GM06990 (cell line): ENCODE results near the gene CCDC178.

ENCODE experiments used
- DNase-seq: peaks from one replicate; pipeline ENCODE4 v3.0.0-alpha.2; 2011; ENCODE audit not compliant: insufficient read length; ENCODE audit errors: extremely low read depth
- H3K27me3 ChIP-seq: replicated peaks from 2 replicates; pipeline ENCODE4 v1.6.0; 2011; ENCODE audit warnings: low read length; ENCODE audit not compliant: control insufficient read depth, insufficient read depth
- H3K36me3 ChIP-seq: 2 replicates; pipeline ENCODE4 v1.5.1; 2011; ENCODE audit warnings: low read length; ENCODE audit not compliant: control insufficient read depth, insufficient read depth
- H3K4me3 ChIP-seq: replicated peaks from 2 replicates; pipeline ENCODE4 v1.5.1; 2011; ENCODE audit warnings: low read depth, mild to moderate bottlenecking, control low read depth, low read length
- TF ChIP-seq, protein P1 (sequence below): IDR thresholded peaks from 2 replicates; pipeline ENCODE4 v1.5.1; 2011; ENCODE audit warnings: low read length, control low read depth, mild to moderate bottlenecking, inconsistent platforms; ENCODE audit not compliant: insufficient read depth, poor library complexity, severe bottlenecking

Gene CCDC178

DNA sequence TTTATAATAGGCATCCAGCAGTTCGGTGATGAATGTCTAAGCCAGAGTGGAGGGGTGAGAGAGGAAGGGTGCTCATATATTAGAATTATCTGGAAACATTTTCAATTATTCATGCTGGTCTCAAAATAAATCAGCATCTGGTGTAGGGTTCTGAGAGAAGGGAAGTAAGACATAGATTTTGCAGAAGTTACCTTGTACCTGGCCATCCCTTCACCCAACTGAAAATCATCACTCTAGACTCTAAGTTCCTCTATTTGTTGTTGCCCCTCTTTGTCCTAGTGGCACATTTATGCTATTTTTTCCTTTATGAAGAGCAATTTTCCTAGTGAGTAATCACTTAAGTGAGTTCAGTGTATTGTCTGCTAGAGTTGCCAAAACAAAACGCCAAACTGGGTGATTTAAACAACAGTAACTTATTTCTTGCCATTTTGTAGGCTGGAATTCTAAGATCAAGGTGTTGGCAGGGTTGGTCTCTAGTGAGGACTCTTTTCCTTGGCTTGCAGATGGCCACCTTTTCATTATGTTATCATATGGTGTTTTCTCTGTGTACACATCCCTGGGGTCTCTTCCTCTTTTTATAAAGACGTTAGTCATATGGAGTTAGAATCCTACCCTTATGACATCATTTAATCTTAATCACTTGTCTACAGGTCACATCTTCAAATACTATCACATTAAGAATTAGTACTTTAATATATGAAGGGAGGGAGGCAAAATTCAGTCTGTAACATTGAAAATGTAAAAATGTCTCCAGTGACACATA lies 537.8 kb downstream of the CCDC178 start:
- Histone ChIP-seq H3K27me3 (no peaks in the 10 kb centered on the region; the same call in 1 of the 2 replicates), H3K36me3 (no peaks in the 10 kb centered on the region), H3K4me3 (no peak overlapping the region)
- no peak for DNase-seq
- TF ChIP-seq, protein P1, sequence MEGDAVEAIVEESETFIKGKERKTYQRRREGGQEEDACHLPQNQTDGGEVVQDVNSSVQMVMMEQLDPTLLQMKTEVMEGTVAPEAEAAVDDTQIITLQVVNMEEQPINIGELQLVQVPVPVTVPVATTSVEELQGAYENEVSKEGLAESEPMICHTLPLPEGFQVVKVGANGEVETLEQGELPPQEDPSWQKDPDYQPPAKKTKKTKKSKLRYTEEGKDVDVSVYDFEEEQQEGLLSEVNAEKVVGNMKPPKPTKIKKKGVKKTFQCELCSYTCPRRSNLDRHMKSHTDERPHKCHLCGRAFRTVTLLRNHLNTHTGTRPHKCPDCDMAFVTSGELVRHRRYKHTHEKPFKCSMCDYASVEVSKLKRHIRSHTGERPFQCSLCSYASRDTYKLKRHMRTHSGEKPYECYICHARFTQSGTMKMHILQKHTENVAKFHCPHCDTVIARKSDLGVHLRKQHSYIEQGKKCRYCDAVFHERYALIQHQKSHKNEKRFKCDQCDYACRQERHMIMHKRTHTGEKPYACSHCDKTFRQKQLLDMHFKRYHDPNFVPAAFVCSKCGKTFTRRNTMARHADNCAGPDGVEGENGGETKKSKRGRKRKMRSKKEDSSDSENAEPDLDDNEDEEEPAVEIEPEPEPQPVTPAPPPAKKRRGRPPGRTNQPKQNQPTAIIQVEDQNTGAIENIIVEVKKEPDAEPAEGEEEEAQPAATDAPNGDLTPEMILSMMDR = no peak

DNA sequence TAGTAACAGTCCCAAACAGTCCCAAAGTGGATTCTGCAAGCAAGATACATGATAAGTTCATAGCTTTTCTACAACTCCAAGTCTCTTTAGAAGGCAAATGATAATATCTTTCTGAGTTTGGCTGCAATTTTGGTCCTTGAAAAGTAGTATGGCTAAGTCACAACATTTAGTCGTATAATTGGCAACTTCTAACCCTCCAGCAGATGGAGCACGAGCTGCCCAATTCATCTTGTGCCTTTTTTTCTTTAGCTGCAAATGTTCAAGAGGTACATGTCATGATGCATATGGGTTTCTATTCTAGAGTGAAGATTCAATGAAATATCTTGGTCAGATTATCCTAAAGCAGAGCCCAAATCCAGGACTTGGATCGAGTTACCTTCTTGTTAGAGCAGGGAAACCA lies 540.7 kb downstream of the CCDC178 start:
- Histone ChIP-seq H3K4me3 (no peak overlapping the region), H3K36me3 (no peaks in the 10 kb centered on the region), H3K27me3 (no peaks in the 10 kb centered on the region; the same call in 1 of the 2 replicates)
- TF ChIP-seq, protein P1 = no peak
- no peak for DNase-seq

DNA sequence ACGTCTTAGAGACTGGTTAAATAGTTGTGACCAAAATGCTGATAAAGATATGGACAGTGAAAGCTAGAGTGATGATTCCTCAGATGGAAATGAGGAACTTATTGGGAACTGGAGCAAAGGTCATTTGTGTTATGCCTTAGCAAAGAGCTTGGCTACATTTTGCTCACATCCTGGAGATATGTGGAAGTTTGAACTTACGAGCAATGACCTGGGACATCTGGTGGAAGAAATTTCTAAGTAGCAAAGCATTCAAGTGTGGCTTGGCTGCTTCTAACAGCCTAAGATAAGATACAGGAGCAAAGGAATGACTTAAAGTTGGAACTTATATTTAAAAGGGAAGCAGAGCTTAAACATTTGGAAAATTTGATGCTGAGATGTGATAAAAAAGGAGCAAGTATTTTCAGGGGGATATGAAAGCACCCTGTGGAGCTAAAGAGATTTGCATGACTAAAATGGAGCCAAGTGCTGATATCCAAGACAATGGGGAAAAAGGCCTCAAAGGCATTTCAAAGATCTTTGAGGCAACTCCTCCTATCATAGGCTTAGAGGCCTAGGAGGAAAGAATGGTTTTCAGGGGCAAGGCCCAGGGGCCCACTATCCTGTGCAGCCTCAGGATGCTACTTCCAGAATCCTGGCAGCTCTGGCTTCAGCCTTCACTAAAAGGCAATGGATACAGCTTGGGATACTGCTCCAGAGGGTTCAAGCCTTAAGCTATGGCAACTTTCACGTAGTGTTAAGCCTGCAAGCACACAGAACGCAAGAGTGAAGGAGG lies 543.6 kb downstream of the CCDC178 start:
- no peak overlapping the region for H3K4me3 ChIP-seq
- no peaks in the 10 kb centered on the region for H3K36me3 ChIP-seq
- H3K27me3 ChIP-seq = no peaks in the 10 kb centered on the region; the same call in 1 of the 2 replicates
- DNase-seq = no peak
- TF ChIP-seq, protein P1 = no peak

DNA sequence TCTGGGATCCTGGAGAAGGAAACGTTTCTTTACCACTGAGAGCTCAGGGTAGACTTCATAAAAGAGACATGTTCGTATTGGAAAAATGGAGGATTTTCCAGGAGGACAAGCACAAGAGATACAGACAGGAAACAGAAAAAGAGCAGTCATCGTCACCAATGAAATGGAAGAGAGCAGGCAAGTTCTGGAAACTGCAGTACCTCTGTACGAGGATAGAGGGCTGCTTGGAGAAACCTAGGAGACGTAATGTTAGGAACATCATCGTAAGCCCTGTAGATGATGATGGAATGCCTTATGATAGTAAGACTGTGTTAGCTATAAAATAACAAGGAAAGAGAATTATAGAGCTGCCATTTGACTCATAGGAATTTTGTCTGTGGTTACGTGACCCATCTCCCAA lies 546.6 kb downstream of the CCDC178 start:
- H3K4me3 ChIP-seq = no peak overlapping the region
- no peaks in the 10 kb centered on the region for H3K36me3 ChIP-seq
- DNase-seq = no peak
- TF ChIP-seq, protein P1 = peak; percentile 28
- H3K27me3 ChIP-seq = no peaks in the 10 kb centered on the region; the same call in 1 of the 2 replicates

DNA sequence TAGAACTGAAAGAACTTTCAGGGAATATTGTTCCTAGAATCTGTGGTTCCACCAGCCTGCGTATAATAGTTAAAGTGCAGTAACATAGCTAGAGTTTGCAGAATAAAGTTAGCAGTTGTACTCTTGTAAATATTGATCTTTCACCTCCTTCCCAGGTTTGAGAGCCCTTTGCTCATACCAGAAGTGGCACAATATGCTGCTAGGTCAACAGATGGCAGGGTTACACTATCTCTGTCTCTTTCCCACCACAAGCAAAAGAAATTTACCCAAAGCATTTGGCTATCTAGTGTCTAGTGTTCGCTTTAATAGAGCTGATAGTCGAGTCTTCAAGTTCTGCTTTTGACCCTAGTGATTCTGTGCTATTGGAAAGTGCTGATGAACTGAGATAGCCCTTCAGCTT lies 548.7 kb downstream of the CCDC178 start:
- DNase-seq = no peak
- H3K27me3 ChIP-seq = no peaks in the 10 kb centered on the region
- H3K4me3 ChIP-seq = no peak overlapping the region
- H3K36me3 ChIP-seq = no peaks in the 10 kb centered on the region
- TF ChIP-seq, protein P1 = no peak
